Common myeloid progenitor, CD34-positive (primary cell): ENCODE results near the gene RSPH9.

Source experiments
- CTCF ChIA-PET: fragments of 350-600 bp; sonication (Branson Sonifier 250); formaldehyde crosslinking; loops from one replicate; lab custom pipeline; 2021; ENCODE audit warnings: antibody characterized with exemption; lab: Charles Lee
- POLR2A ChIA-PET: fragments of 350-600 bp; sonication (Branson Sonifier 250); formaldehyde crosslinking; loops from one replicate; lab custom pipeline; 2021; ENCODE audit warnings: antibody characterized with exemption; lab: Charles Lee
- DNase-seq, 3 donors: peaks; one replicate each; pipeline versions ENCODE4 v3.0.0 to v3.0.0-alpha.2; 2013
- H3K27ac ChIP-seq, 2 experiments: 1 replicate in 1 of 2; 2 replicates in 1 of 2; pipeline ENCODE4 v1.7.0; 2013; ENCODE audit warnings: inconsistent platforms in 2 of 2, low read length in 2 of 2, mild to moderate bottlenecking in 2 of 2, low read depth in 1 of 2, moderate library complexity in 1 of 2; ENCODE audit not compliant: severe bottlenecking in 2 of 2, insufficient read depth in 1 of 2, poor library complexity in 1 of 2
- H3K27me3 ChIP-seq, 5 experiments: replicated peaks in 2 of 5; 1 replicate in 3 of 5; 2 replicates in 2 of 5; pipeline versions ENCODE4 v1.6.1 to v1.7.0; 2013; ENCODE audit warnings: low read length in 4 of 5, mild to moderate bottlenecking in 2 of 5, moderate library complexity in 2 of 5, inconsistent platforms in 1 of 5; ENCODE audit not compliant: insufficient read depth in 5 of 5, control insufficient read depth in 4 of 5
- H3K36me3 ChIP-seq, 4 experiments: 1 replicate in 2 of 4; 2 replicates in 2 of 4; pipeline versions ENCODE4 v1.6.1 to v1.7.0; 2013; ENCODE audit warnings: low read length in 3 of 4, control low read depth in 1 of 4, mild to moderate bottlenecking in 1 of 4; ENCODE audit not compliant: control insufficient read depth in 4 of 4, insufficient read depth in 4 of 4
- H3K4me1 ChIP-seq, 4 experiments: 1 replicate in 3 of 4; 2 replicates in 1 of 4; pipeline versions ENCODE4 v1.6.1 to v1.7.1; 2013; ENCODE audit warnings: low read length in 3 of 4, mild to moderate bottlenecking in 3 of 4, control low read depth in 1 of 4, inconsistent platforms in 1 of 4, moderate library complexity in 1 of 4; ENCODE audit not compliant: control insufficient read depth in 4 of 4, insufficient read depth in 4 of 4; ENCODE audit errors: control extremely low read depth in 1 of 4
- H3K4me3 ChIP-seq, 7 experiments: 1 replicate in 4 of 7; 2 replicates in 3 of 7; pipeline versions ENCODE4 v1.5.1 to v1.7.0; 2013; ENCODE audit warnings: mild to moderate bottlenecking in 7 of 7, low read length in 6 of 7, moderate library complexity in 6 of 7, inconsistent platforms in 2 of 7, low read depth in 2 of 7, control low read depth in 1 of 7; ENCODE audit not compliant: insufficient read depth in 4 of 7, control insufficient read depth in 1 of 7; ENCODE audit errors: extremely low read depth in 1 of 7
- H3K9me3 ChIP-seq, 5 experiments: 1 replicate in 4 of 5; 2 replicates in 1 of 5; pipeline versions ENCODE4 v1.6.1 to v1.7.1; 2013; ENCODE audit warnings: low read length in 4 of 5, mild to moderate bottlenecking in 2 of 5, inconsistent platforms in 1 of 5, low read depth in 1 of 5, moderate library complexity in 1 of 5; ENCODE audit not compliant: control insufficient read depth in 4 of 5, insufficient read depth in 2 of 5; ENCODE audit errors: control extremely low read depth in 1 of 5
- WGBS: methylation state at CpG from one replicate; pipeline ENCODE4 v1.1.5; 2013; ENCODE audit not compliant: insufficient coverage; 5-methylcytosine and 5-hydroxymethylcytosine counted together

Gene RSPH9

GRCh38 chr6:43703512-43704429, 58.9 kb downstream of the RSPH9 start:
- H3K9me3 ChIP-seq: no peaks in the 10 kb centered on the region
- peaks cover 7 to 19% (median 13%) of the 10 kb centered on the region in 4 experiments for H3K4me1 ChIP-seq
- WGBS: 97% methylated on average over 3 of the region's 8 CpGs
- H3K4me3 ChIP-seq: no peak overlapping the region
- no peaks in the 10 kb centered on the region for H3K36me3 ChIP-seq
- no peak for DNase-seq
- peaks cover 0 to 3% (median 0%) of the 10 kb centered on the region in 5 experiments for H3K27me3 ChIP-seq
- ChIA-PET CTCF (interaction anchor here (1.3 kb wide), 1 partner anchor 12 kb away, joined by 3 read pairs; no protein-coding TSS in a partner anchor), POLR2A (no interaction called here)
- H3K27ac ChIP-seq: no peak overlapping the region

GRCh38 chr6:43705996-43706395, 61.2 kb downstream of the RSPH9 start:
- POLR2A ChIA-PET: no interaction called here
- peak in 2 of 3 donors; percentile 71 to 80 for DNase-seq
- peaks cover 7 to 19% (median 13%) of the 10 kb centered on the region in 4 experiments for H3K4me1 ChIP-seq
- H3K9me3 ChIP-seq: no peaks in the 10 kb centered on the region
- peaks cover 0 to 3% (median 0%) of the 10 kb centered on the region in 5 experiments for H3K27me3 ChIP-seq
- 85% methylated on average over 2 of the region's 3 CpGs for WGBS
- no peak overlapping the region for H3K27ac ChIP-seq
- no peaks in the 10 kb centered on the region for H3K36me3 ChIP-seq
- CTCF ChIA-PET: interaction anchor here (0.8 to 1.5 kb wide), 4 partner anchors 9 to 34 kb away, joined by 3 to 7 read pairs (median 4); no protein-coding TSS in a partner anchor
- no peak overlapping the region for H3K4me3 ChIP-seq

GRCh38 chr6:43706788-43707187, 62.0 kb downstream of the RSPH9 start:
- POLR2A ChIA-PET: no interaction called here
- CTCF ChIA-PET: interaction anchor here (1.5 kb wide), 1 partner anchor 8 kb away, joined by 7 read pairs; no protein-coding TSS in a partner anchor
- WGBS: 89% methylated on average over 8 of the region's 8 CpGs
- H3K9me3 ChIP-seq: no peaks in the 10 kb centered on the region
- H3K27ac ChIP-seq: no peak overlapping the region
- H3K27me3 ChIP-seq: peaks cover 0 to 3% (median 0%) of the 10 kb centered on the region in 5 experiments
- DNase-seq: no peak
- peaks cover 7 to 19% (median 13%) of the 10 kb centered on the region in 4 experiments for H3K4me1 ChIP-seq
- no peaks in the 10 kb centered on the region for H3K36me3 ChIP-seq
- H3K4me3 ChIP-seq: no peak overlapping the region

- no peak for DNase-seq
- H3K27me3 ChIP-seq: no peaks in the 10 kb centered on the region
- ChIA-PET CTCF (interaction anchor here (1.5 kb wide), 1 partner anchor 8 kb away, joined by 7 read pairs; no protein-coding TSS in a partner anchor), POLR2A (no interaction called here)
- H3K36me3 ChIP-seq: no peaks in the 10 kb centered on the region
- no peak overlapping the region for H3K27ac ChIP-seq
- peaks cover 7 to 18% (median 13%) of the 10 kb centered on the region in 4 experiments for H3K4me1 ChIP-seq
- no peak overlapping the region for H3K4me3 ChIP-seq
- 100% methylated on average over 7 of the region's 7 CpGs for WGBS
- no peaks in the 10 kb centered on the region for H3K9me3 ChIP-seq
Measured at GRCh38 chr6:43707269-43707668, 62.4 kb downstream of the RSPH9 start.

- H3K27me3 ChIP-seq: no peaks in the 10 kb centered on the region
- no peak overlapping the region for H3K4me3 ChIP-seq
- H3K4me1 ChIP-seq: peaks cover 7 to 16% (median 10%) of the 10 kb centered on the region in 4 experiments
- 0% methylated on average over 1 of the region's 1 CpG for WGBS
- no peak overlapping the region for H3K27ac ChIP-seq
- ChIA-PET CTCF (no interaction called here), POLR2A (no interaction called here)
- no peaks in the 10 kb centered on the region for H3K9me3 ChIP-seq
- DNase-seq: no peak
- H3K36me3 ChIP-seq: no peaks in the 10 kb centered on the region
Measured at GRCh38 chr6:43707767-43708166, 62.9 kb downstream of the RSPH9 start.

- DNase-seq: no peak
- WGBS: 87% methylated on average over 4 of the region's 5 CpGs
- Histone ChIP-seq H3K4me1 (peaks cover 2 to 16% (median 7%) of the 10 kb centered on the region in 4 experiments), H3K27me3 (no peaks in the 10 kb centered on the region), H3K9me3 (no peaks in the 10 kb centered on the region), H3K36me3 (no peaks in the 10 kb centered on the region), H3K27ac (no peak overlapping the region), H3K4me3 (no peak overlapping the region)
- ChIA-PET CTCF (interaction anchor here (0.8 to 1.9 kb wide), 8 partner anchors 13 to 369 kb away, joined by 3 to 6 read pairs (median 3); no protein-coding TSS in a partner anchor), POLR2A (no interaction called here)
Measured at GRCh38 chr6:43708860-43709653, 64.2 kb downstream of the RSPH9 start.
